Panc1 (cell line): ENCODE data around the gene GRIK4. TPM values are rescaled to one million over a fixed set of nuclear protein-coding genes. Genes with fewer than 3 reads are reported as not detected.

Experiments
- ATAC-seq: fragments of 200-7000 bp; cut with Tn5 transposase; 2 replicates; pipeline ENCODE4 v1.9.1; 2020; ENCODE audit warnings: mild to moderate bottlenecking, moderate library complexity
- BruUV-seq: library from RNA; stranded (reverse); fragments of 400-500 nt; replicated peaks from 2 replicates; lab custom pipeline; 2021; lab: Mats Ljungman, UMichigan
- CTCF ChIA-PET: fragments of 300-600 bp; sonication (Branson Sonifier 250); formaldehyde crosslinking; loops from one replicate; lab custom pipeline; 2022; ENCODE audit warnings: antibody characterized with exemption; lab: Charles Lee
- POLR2A ChIA-PET: fragments of 300-600 bp; sonication (Branson Sonifier 250); formaldehyde crosslinking; loops from one replicate; lab custom pipeline; 2022; ENCODE audit warnings: antibody characterized with exemption; lab: Charles Lee
- DNase-seq: peaks from one replicate; pipeline ENCODE4 v3.0.0-alpha.2; 2010; ENCODE audit warnings: low read depth, low spot score
- H3K27ac ChIP-seq: 2 replicates; pipeline ENCODE4 v1.5.1; 2011; ENCODE audit warnings: mild to moderate bottlenecking, low read length, inconsistent platforms
- H3K27me3 ChIP-seq: fragments of 200-500 bp; sonication (Bioruptor generic); 2 replicates; pipeline ENCODE4 v1.6.0; 2014; ENCODE audit warnings: low read length, inconsistent platforms; ENCODE audit not compliant: control insufficient read depth, insufficient read depth
- H3K36me3 ChIP-seq: fragments of 200-500 bp; sonication (Bioruptor generic); 2 replicates; pipeline ENCODE4 v1.5.1; 2014; ENCODE audit warnings: inconsistent platforms, mild to moderate bottlenecking, low read length, moderate library complexity; ENCODE audit not compliant: control insufficient read depth, insufficient read depth
- H3K4me1 ChIP-seq: 2 replicates; pipeline ENCODE4 v1.5.1; 2011; ENCODE audit warnings: inconsistent platforms, mild to moderate bottlenecking, low read length, moderate library complexity; ENCODE audit not compliant: control insufficient read depth, insufficient read depth
- H3K4me3 ChIP-seq, 2 experiments: 2 replicates each; pipeline ENCODE4 v1.5.1; 2011 to 2012; ENCODE audit warnings: low read depth in 2 of 2, low read length in 2 of 2, mild to moderate bottlenecking in 2 of 2, inconsistent platforms in 1 of 2, moderate library complexity in 1 of 2
- H3K9me3 ChIP-seq: fragments of 200-500 bp; sonication (Bioruptor generic); 2 replicates; pipeline ENCODE4 v1.5.1; 2014; ENCODE audit warnings: low read depth, mild to moderate bottlenecking, inconsistent platforms, low read length, moderate library complexity; ENCODE audit not compliant: control insufficient read depth, insufficient read depth
- CTCF ChIP-seq: fragments of 450-650 bp; IDR thresholded peaks from 2 replicates; pipeline ENCODE4 v1.5.1; 2017; ENCODE audit warnings: mild to moderate bottlenecking
- POLR2AphosphoS5 ChIP-seq: IDR thresholded peaks from 2 replicates; pipeline ENCODE4 v1.6.1; 2012; ENCODE audit warnings: mild to moderate bottlenecking, low read depth, low read length, moderate library complexity
- SIN3A ChIP-seq: IDR thresholded peaks from 2 replicates; pipeline ENCODE4 v1.6.1; 2012; ENCODE audit warnings: low read depth, mild to moderate bottlenecking, low read length, moderate library complexity, borderline replicate concordance; ENCODE audit not compliant: insufficient read depth
- TCF7L2 ChIP-seq: IDR thresholded peaks from 2 replicates; pipeline ENCODE4 v1.6.1; 2011; ENCODE audit warnings: mild to moderate bottlenecking, low read depth, low read length, inconsistent platforms
- in situ Hi-C: cut with HindIII; loops from 2 replicates; pipeline ENCODE4 v1.10.0; 2016; ENCODE audit warnings: low sequenced_read_pairs, low pct_unique_long_range_greater_than_20kb
- intact Hi-C: fragments of 100-400 bp; cut with micrococcal nuclease; formaldehyde crosslinking; loops from one replicate; pipeline ENCODE4 v1.10.0; 2022; ENCODE audit not compliant: unreplicated experiment
- total RNA-seq: library from RNA; stranded (reverse); gene quantifications from one replicate; pipeline ENCODE4 v1.2.1, GENCODE V29; 2021; ENCODE audit not compliant: unreplicated experiment
- TF ChIP-seq, protein P1 (sequence below), 2 experiments: IDR thresholded peaks; 2 replicates each; pipeline ENCODE4 v1.6.1; 2011 to 2012; ENCODE audit warnings: low read depth in 2 of 2, control low read depth in 1 of 2, low read length in 1 of 2, mild to moderate bottlenecking in 1 of 2, moderate library complexity in 1 of 2; ENCODE audit not compliant: insufficient read depth in 1 of 2

Gene GRIK4
- total RNA-seq, 1 experiment from 2014 or later = 0.62 TPM

- in situ Hi-C loops = no loop called here
- no peak for DNase-seq
- TF ChIP-seq TCF7L2 = no peak
- no peak for TF ChIP-seq POLR2AphosphoS5
- TF ChIP-seq CTCF = no peak
- no peak for TF ChIP-seq SIN3A
- TF ChIP-seq, protein P1, sequence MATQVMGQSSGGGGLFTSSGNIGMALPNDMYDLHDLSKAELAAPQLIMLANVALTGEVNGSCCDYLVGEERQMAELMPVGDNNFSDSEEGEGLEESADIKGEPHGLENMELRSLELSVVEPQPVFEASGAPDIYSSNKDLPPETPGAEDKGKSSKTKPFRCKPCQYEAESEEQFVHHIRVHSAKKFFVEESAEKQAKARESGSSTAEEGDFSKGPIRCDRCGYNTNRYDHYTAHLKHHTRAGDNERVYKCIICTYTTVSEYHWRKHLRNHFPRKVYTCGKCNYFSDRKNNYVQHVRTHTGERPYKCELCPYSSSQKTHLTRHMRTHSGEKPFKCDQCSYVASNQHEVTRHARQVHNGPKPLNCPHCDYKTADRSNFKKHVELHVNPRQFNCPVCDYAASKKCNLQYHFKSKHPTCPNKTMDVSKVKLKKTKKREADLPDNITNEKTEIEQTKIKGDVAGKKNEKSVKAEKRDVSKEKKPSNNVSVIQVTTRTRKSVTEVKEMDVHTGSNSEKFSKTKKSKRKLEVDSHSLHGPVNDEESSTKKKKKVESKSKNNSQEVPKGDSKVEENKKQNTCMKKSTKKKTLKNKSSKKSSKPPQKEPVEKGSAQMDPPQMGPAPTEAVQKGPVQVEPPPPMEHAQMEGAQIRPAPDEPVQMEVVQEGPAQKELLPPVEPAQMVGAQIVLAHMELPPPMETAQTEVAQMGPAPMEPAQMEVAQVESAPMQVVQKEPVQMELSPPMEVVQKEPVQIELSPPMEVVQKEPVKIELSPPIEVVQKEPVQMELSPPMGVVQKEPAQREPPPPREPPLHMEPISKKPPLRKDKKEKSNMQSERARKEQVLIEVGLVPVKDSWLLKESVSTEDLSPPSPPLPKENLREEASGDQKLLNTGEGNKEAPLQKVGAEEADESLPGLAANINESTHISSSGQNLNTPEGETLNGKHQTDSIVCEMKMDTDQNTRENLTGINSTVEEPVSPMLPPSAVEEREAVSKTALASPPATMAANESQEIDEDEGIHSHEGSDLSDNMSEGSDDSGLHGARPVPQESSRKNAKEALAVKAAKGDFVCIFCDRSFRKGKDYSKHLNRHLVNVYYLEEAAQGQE (IDR thresholded peaks at IDR 0.05; ENCODE audit: insufficient read depth in 1 of 2, low read depth in 2 of 2, low read length in 1 of 2) = no peak
- ChIA-PET POLR2A (no interaction called here), CTCF (no interaction called here)
- H3K27ac ChIP-seq = no peak overlapping the region
- ATAC-seq = no peak
- BruUV-seq = no TSS peak
- intact Hi-C loops = no loop called here
- no peaks in the 10 kb centered on the region for H3K36me3 ChIP-seq
- H3K9me3 ChIP-seq = no peaks in the 10 kb centered on the region
- peaks cover 3% of the 10 kb centered on the region; the same call in 1 of the 2 replicates for H3K27me3 ChIP-seq
- no peak overlapping the region for H3K4me3 ChIP-seq
- H3K4me1 ChIP-seq = peaks cover 2% of the 10 kb centered on the region; the same call in 1 of the 2 replicates
Measured at GRCh38 chr11:120505801-120506425, 5.6 kb upstream of the GRIK4 start.

- ChIA-PET CTCF (no interaction called here), POLR2A (no interaction called here)
- Histone ChIP-seq H3K9me3 (no peaks in the 10 kb centered on the region), H3K36me3 (no peaks in the 10 kb centered on the region), H3K27me3 (peaks cover 3% of the 10 kb centered on the region), H3K4me3 (no peak overlapping the region), H3K4me1 (peaks cover 3% of the 10 kb centered on the region), H3K27ac (no peak overlapping the region)
- in situ Hi-C loops (no loop called here), intact Hi-C loops (loop anchor here (2.0 to 10.0 kb wide), 3 partner anchors 423 to 685 kb away; no protein-coding TSS in a partner anchor)
- no TSS peak for BruUV-seq
- no peak for DNase-seq
- ATAC-seq = no peak
- no peak for TF ChIP-seq POLR2AphosphoS5
- TF ChIP-seq, protein P1 (IDR thresholded peaks at IDR 0.05; ENCODE audit: insufficient read depth in 1 of 2, low read depth in 2 of 2, low read length in 1 of 2) = no peak
- TF ChIP-seq TCF7L2 = no peak
- no peak for TF ChIP-seq CTCF
- TF ChIP-seq SIN3A = no peak
Measured at GRCh38 chr11:120509346-120510053, 2.0 kb upstream of the GRIK4 start.
